Stimulated activated CD8-positive, alpha-beta memory T cell treated with anti-CD3 and anti-CD28 coated beads, Interleukin-15, amount 100 ng/mL, for 48 hours (primary cell): ENCODE results near the gene HSPA4.
"Not testable (repeated sequence)": the region's sequence is repeated elsewhere in the genome, so short reads cannot be mapped to it uniquely, and the experiment has no call there.

Source experiments
- DNase-seq, 2 donors: peaks; one replicate each; pipeline ENCODE4 v3.0.0-alpha.2; 2020; ENCODE audit warnings: low read depth in 2 of 2

Gene HSPA4

DNA sequence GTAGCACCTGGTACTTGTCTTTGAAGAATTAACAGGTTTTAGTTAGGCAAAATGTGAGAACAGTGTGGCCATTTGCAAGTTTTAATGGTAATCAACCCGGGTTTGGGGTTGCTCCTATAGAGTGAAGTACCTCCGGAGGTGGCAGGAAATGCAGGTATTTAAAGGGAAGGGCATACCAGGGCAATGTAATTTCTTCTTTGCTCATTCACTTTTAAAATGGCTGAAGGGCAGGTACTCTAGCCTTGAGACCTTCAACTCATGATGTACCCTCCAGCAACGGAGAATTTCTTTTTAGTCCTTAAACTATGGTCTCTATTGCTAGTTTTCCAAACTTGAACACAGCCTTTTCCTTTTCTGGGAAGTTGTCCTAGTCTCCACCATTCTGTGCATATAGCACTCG, 1.3 kb upstream of the HSPA4 start:
- DNase-seq: no peak

GRCh38 chr5:133051061-133051541, 712 bp upstream of the HSPA4 start:
- DNase-seq: no peak

- peak; percentile 47 to 68 for DNase-seq
Measured at GRCh38 chr5:133052317-133053175, 733 bp downstream of the HSPA4 start.

DNA sequence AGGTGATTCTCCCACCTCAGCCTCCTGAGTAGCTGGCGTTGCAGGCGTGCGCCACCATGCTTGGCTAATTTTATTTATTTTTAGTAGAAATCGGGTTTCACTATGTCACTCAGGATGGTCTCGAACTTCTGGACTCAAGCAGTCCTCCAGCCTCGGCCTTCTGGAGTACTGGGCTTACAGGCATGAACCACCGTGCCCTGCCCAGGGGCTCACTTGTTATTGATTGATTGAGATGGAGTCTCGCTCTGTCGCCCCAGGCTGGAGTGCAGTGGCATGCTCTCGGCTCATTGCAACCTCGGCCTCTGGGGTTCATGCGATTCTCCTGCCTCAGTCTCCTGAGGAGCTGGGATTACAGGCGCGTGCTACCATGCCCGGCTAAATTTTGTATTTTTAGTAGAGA, 1.6 kb downstream of the HSPA4 start:
- no peak for DNase-seq

DNA sequence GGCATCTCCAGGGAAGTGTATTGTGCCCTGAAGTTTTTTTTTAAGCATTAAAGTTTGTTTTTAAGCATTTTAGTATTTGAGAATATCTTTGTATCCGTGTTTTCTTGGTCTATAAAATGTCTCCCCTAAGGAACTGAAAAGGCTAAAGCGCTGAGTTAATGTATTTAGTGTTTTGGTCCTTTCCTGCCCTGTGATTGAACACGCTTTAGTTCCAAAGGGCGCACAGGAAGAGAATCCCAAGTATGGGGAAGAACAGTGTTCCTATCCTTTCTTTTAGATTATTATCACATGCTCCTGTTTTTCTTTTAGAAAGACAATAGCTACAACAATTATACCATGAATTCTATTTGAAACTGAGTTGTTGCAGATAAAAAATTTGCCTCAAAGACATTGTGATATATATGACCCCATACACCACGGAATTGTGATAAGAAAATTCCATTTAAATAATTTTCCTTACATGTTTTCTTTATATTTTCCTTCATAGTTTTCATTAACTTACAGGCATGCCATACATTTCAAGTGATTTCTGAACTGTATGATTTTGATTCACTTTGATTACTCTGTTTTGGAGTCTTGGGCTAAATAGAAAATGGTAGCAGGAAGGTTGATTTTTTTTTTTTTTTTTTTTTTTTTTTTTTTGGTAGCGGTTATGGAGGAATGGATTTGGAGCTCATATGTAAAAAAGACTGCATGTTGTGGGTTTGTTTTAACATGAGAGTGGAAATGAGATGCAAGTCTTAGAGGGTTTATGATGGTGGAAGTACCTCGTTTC, 3.1 kb downstream of the HSPA4 start:
- DNase-seq: no peak

GRCh38 chr5:133056891-133057290, 5.1 kb downstream of the HSPA4 start:
- DNase-seq: no peak

- DNase-seq: no peak
Measured at GRCh38 chr5:133059621-133060020, 7.8 kb downstream of the HSPA4 start.

- no peak for DNase-seq
Measured at GRCh38 chr5:133062276-133062675, 10.5 kb downstream of the HSPA4 start.

- no peak for DNase-seq
Measured at GRCh38 chr5:133063965-133064364, 12.2 kb downstream of the HSPA4 start.

- DNase-seq: no peak
Measured at GRCh38 chr5:133065471-133065870, 13.7 kb downstream of the HSPA4 start.

GRCh38 chr5:133066045-133066444, 14.2 kb downstream of the HSPA4 start:
- no peak for DNase-seq

- no peak for DNase-seq
Measured at GRCh38 chr5:133072021-133072420, 20.2 kb downstream of the HSPA4 start.

DNA sequence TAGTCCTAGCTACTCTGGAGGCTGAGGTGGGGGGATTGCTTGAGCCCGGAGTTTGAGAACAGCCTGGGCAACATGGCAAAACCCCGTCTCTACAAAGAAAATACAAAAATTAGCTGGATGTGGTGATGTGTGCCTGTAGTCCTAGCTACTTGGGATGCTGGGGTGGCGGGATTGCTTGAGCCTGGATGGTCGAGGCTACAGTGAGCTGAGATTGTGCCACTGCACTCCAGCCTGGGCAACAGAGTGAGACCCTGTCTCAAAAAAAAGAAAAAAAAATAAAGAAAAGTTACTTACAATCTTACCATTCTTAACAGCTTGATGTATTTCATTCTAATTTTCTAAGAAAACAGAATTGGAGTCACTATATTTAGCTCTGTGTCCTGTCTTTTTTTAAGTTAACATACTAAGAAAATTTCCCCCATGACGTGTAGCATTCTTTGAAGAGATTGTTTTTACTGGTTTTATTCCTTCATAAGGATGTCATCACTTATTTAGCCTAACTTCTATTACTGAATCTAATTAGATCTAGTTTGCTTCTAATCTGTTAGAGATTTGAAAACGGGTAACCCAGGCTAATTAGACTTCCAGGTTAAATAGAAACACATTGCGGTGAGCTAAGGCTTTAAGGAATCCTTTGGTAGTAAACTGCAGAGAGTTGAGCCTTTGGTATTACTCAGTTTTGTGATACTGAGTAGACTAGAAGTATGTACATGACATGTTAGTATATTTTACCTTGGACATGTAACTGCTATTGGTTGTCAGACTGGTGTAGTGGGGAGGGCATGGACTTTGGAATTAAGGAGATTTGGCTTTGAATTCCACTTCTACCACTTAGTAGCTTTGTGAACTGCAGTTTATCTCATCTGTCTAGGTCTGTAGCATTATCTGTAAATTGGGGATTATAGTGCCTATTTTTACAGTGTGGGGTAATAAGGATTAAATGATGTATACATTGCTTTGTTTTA, 24.0 kb downstream of the HSPA4 start:
- DNase-seq: no peak

DNA sequence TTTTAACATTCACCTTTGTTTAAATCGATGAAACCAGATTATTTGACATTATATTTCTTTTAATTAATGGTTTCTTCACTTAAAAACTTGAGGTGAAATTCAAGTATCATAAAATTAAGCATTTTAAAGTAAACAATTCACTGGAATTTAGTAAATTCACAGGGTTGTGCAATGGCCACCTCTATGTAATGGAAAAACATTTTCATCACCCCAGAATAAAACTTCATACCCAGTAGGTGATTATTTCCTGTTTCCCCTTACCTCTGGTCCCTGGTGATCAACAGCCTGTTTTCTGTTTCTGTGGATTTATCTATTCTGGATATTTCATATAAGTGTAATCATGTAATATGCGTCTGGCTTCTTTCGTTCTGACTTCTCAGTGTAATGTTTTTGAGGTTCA, 27.2 kb downstream of the HSPA4 start:
- DNase-seq: no peak

DNA sequence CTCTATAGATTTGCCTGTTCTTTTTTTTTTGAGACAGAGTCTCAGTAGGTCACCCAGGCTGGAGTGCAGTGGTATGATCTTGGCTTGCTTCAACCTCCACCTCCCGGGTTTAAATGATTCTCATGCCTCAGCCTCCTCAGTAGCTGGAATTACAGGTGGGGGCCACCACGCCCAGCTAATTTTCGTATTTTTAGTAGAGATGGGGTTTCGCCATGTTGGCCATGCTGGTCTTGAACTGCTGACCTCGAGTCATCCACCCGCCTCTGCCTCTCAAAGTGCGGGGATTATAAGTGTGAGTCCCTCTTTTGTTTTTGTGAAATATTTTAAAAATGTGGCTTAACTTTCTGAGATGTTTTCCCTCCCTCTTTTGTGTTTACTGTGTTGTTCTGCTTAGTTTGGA, 29.2 kb downstream of the HSPA4 start:
- DNase-seq: no peak

- no peak for DNase-seq
Measured at GRCh38 chr5:133081703-133082102, 29.9 kb downstream of the HSPA4 start.

DNA sequence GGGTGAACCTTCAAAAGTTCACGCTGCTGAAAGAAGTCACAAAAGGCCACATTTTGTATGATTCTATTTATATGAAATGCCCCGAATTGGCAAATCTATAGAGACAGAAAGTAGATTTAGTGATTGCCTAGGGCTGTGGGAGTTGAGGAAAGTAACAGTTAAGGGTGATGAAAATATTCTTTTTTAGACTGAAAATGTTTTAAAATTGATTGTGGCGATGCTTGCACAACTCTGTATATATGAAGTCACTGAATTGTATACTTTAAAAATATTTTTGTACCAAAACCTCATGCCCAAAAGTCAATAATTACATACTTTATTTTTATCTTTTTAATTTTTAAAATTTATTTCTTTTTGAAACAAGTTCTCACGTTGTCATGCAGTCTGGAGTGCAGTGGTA, 30.3 kb downstream of the HSPA4 start:
- DNase-seq: no peak

- DNase-seq: no peak
Measured at GRCh38 chr5:133083901-133084300, 32.1 kb downstream of the HSPA4 start.

DNA sequence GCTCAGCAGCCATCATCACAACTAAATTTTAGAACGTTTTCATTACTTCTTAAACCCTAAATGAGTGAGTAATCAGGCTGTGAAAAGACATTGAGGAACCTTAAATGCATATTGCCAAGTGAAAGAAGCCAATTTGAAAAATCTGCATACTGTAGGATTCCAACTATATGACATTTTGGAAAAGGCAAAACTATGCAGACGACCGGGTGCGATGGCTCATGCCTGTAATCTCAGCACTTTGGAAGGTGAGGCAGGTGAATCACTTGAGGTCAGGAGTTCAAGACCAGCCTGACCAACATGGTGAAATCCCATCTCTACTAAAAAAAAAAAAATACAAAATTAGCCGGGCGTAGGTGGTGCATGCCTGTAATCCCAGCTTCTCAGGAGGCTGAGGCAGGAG, 33.4 kb downstream of the HSPA4 start:
- not testable (repeated sequence) for DNase-seq

DNA sequence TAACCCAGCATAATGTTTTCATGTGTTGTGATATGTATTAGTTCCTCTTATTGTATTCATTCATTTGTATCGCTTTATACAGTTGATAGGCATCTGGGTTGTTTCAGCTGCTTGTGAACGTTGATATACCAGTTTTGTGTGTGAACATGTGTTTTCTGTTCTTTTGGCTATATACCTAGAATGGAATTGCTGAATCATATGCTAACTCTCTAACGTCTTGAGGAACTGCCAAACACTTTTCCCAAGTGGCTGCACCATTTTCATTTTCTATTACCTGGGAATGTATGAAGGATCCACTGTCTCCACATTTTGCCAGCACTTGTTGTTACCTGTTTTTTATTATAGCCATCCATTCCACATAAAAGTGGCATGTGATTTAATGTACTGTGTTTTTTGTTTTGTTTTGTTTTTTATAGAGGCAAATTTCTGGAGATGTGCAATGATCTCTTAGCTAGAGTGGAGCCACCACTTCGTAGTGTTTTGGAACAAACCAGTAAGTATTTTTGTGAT, 34.6 kb downstream of the HSPA4 start:
- DNase-seq: no peak

- no peak for DNase-seq
Measured at GRCh38 chr5:133088064-133088463, 36.3 kb downstream of the HSPA4 start.

DNA sequence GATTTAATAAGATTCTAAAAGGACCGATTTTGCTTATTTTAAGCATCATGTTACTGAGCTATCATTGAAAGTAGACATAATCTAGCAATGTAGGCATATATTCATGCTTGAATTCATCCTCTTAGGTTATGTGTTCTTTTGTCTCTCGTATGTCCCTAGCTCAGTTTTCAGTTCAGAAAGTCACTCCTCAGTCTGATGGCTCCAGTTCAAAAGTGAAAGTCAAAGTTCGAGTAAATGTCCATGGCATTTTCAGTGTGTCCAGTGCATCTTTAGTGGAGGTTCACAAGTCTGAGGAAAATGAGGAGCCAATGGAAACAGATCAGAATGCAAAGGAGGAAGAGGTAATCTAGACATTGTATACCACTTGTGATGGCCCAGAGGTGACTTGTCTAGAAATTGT, 39.2 kb downstream of the HSPA4 start:
- DNase-seq: no peak
